ENCODE measurements around the gene TRIM69. TPM values are rescaled to one million over a fixed set of nuclear protein-coding genes. Genes with fewer than 3 reads are reported as not detected.
"Not testable (repeated sequence)": the region's sequence is repeated elsewhere in the genome, so short reads cannot be mapped to it uniquely, and the experiment has no call there.

The TRIM69 gene
- total and polyA plus RNA-seq, 7 experiments from 2014 or later: 12.4 to 65.0 (median 23.1) TPM

GRCh38 chr15:44695294-44695693 is 41.0 kb upstream of the TRIM69 start:
- H3K4me1 Mint-ChIP-seq: peaks cover 20 to 47% (median 41%) of the 10 kb centered on the region in 7 donors
- Histone ChIP-seq H3K9me3 (ENCODE audit: control insufficient read depth in 2 of 3, low read length in 3 of 3) (no peaks in the 10 kb centered on the region), H3K4me1 (ENCODE audit: control insufficient read depth in 2 of 2, insufficient read depth in 2 of 2, low read length in 2 of 2) (peaks cover 0 to 4% of the 10 kb centered on the region in 2 donors), H3K27me3 (ENCODE audit: control insufficient read depth in 2 of 2, insufficient read depth in 2 of 2, low read length in 2 of 2) (no peaks in the 10 kb centered on the region), H3K36me3 (ENCODE audit: control insufficient read depth in 2 of 3, insufficient read depth in 3 of 3, low read length in 3 of 3) (no peaks in the 10 kb centered on the region), H3K4me3 (ENCODE audit: low read length) (no peak overlapping the region), H3K27ac (ENCODE audit: low read depth, low read length) (no peak overlapping the region)
- H3K4me3 Mint-ChIP-seq: no peak overlapping the region
- H3K27ac Mint-ChIP-seq: peak overlapping the region in 3 of 9 donors; percentile 16 to 85 (median 46)
- no peak for ATAC-seq
- H3K27me3 Mint-ChIP-seq: peaks cover 0 to 14% (median 0%) of the 10 kb centered on the region in 5 donors
- ChIA-PET CTCF (interaction anchor here (0.6 to 3.5 kb wide), 5 partner anchors 14 to 45 kb away, joined by 3 to 11 read pairs (median 5); partner anchors contain the start of gene SPG11), POLR2A (interaction anchor here (0.6 to 8.4 kb wide), 7 partner anchors 11 to 42 kb away, joined by 4 to 156 read pairs (median 18); partner anchors contain the start of genes B2M, PATL2, SPG11 and TRIM69)
- H3K9me3 Mint-ChIP-seq: peaks cover 0 to 19% (median 9%) of the 10 kb centered on the region in 11 donors
- DNase-seq: no peak
- peaks cover 0 to 17% (median 9%) of the 10 kb centered on the region in 5 donors for H3K36me3 Mint-ChIP-seq
- intact Hi-C loops (cut with micrococcal nuclease): no loop called here

- H3K27me3 Mint-ChIP-seq: peaks cover 0 to 20% (median 0%) of the 10 kb centered on the region in 5 donors
- Histone ChIP-seq H3K27ac (ENCODE audit: low read depth, low read length) (no peak overlapping the region), H3K9me3 (ENCODE audit: control insufficient read depth in 2 of 3, low read length in 3 of 3) (no peaks in the 10 kb centered on the region), H3K36me3 (ENCODE audit: control insufficient read depth in 2 of 3, insufficient read depth in 3 of 3, low read length in 3 of 3) (no peaks in the 10 kb centered on the region), H3K27me3 (ENCODE audit: control insufficient read depth in 2 of 2, insufficient read depth in 2 of 2, low read length in 2 of 2) (no peaks in the 10 kb centered on the region), H3K4me3 (ENCODE audit: low read length) (no peak overlapping the region), H3K4me1 (ENCODE audit: control insufficient read depth in 2 of 2, insufficient read depth in 2 of 2, low read length in 2 of 2) (no peaks in the 10 kb centered on the region)
- H3K27ac Mint-ChIP-seq: peak overlapping the region in 7 of 9 donors; percentile 16 to 90 (median 60)
- intact Hi-C loops (cut with micrococcal nuclease): no loop called here
- no peak for ATAC-seq
- CTCF ChIA-PET: interaction anchor here (0.7 to 3.5 kb wide), 5 partner anchors 11 to 33 kb away, joined by 3 to 11 read pairs (median 3); partner anchors contain the start of gene SPG11
- POLR2A ChIA-PET: interaction anchor here (0.5 to 8.4 kb wide), 9 partner anchors 8 to 38 kb away, joined by 3 to 156 read pairs (median 5); partner anchors contain the start of genes B2M, PATL2 and SPG11
- DNase-seq: no peak
- H3K4me1 Mint-ChIP-seq: peaks cover 20 to 45% (median 36%) of the 10 kb centered on the region in 7 donors
- H3K9me3 Mint-ChIP-seq: peaks cover 0 to 33% (median 19%) of the 10 kb centered on the region in 11 donors
- H3K4me3 Mint-ChIP-seq: no peak overlapping the region
- H3K36me3 Mint-ChIP-seq: peaks cover 0 to 30% (median 14%) of the 10 kb centered on the region in 5 donors
Observed at GRCh38 chr15:44697014-44697413, 39.3 kb upstream of the TRIM69 start.

- no peak overlapping the region for H3K27ac ChIP-seq (ENCODE audit: low read depth, low read length)
- CTCF ChIA-PET: interaction anchor here (0.6 to 1.3 kb wide), 2 partner anchors 12 to 112 kb away, joined by 3 read pairs; partner anchors contain the start of gene PATL2
- H3K27me3 ChIP-seq (ENCODE audit: control insufficient read depth in 2 of 2, insufficient read depth in 2 of 2, low read length in 2 of 2): no peaks in the 10 kb centered on the region
- no peak overlapping the region for H3K4me3 Mint-ChIP-seq
- intact Hi-C loops (cut with micrococcal nuclease): no loop called here
- H3K4me1 Mint-ChIP-seq: peaks cover 18 to 49% (median 36%) of the 10 kb centered on the region in 7 donors
- peaks cover 0 to 20% (median 0%) of the 10 kb centered on the region in 5 donors for H3K27me3 Mint-ChIP-seq
- POLR2A ChIA-PET: interaction anchor here (0.8 to 8.4 kb wide), 9 partner anchors 8 to 38 kb away, joined by 4 to 156 read pairs (median 8); partner anchors contain the start of genes B2M, PATL2, SPG11 and TRIM69
- no peaks in the 10 kb centered on the region for H3K9me3 ChIP-seq (ENCODE audit: control insufficient read depth in 2 of 3, low read length in 3 of 3)
- H3K4me1 ChIP-seq (ENCODE audit: control insufficient read depth in 2 of 2, insufficient read depth in 2 of 2, low read length in 2 of 2): no peaks in the 10 kb centered on the region
- H3K27ac Mint-ChIP-seq: peak overlapping the region in 2 of 9 donors; percentile 7 to 65
- H3K4me3 ChIP-seq (ENCODE audit: low read length): no peak overlapping the region
- ATAC-seq (no peak), DNase-seq (no peak)
- H3K36me3 ChIP-seq (ENCODE audit: control insufficient read depth in 2 of 3, insufficient read depth in 3 of 3, low read length in 3 of 3): no peaks in the 10 kb centered on the region
- peaks cover 0 to 49% (median 28%) of the 10 kb centered on the region in 11 donors for H3K9me3 Mint-ChIP-seq
- peaks cover 0 to 43% (median 18%) of the 10 kb centered on the region in 5 donors for H3K36me3 Mint-ChIP-seq
Observed at GRCh38 chr15:44698641-44699040, 37.7 kb upstream of the TRIM69 start.

- Mint-ChIP-seq H3K36me3 (peaks cover 0 to 52% (median 25%) of the 10 kb centered on the region in 5 donors), H3K9me3 (peaks cover 0 to 61% (median 37%) of the 10 kb centered on the region in 11 donors), H3K4me1 (peaks cover 16 to 48% (median 24%) of the 10 kb centered on the region in 7 donors), H3K27me3 (peaks cover 0 to 20% (median 0%) of the 10 kb centered on the region in 5 donors)
- CTCF ChIA-PET; H3K4me1 ChIP-seq (ENCODE audit: control insufficient read depth in 2 of 2, insufficient read depth in 2 of 2, low read length in 2 of 2); H3K27me3 ChIP-seq (ENCODE audit: control insufficient read depth in 2 of 2, insufficient read depth in 2 of 2, low read length in 2 of 2); H3K27ac ChIP-seq (ENCODE audit: low read depth, low read length); intact Hi-C loops (cut with micrococcal nuclease); H3K4me3 Mint-ChIP-seq; H3K27ac Mint-ChIP-seq; H3K9me3 ChIP-seq (ENCODE audit: control insufficient read depth in 2 of 3, low read length in 3 of 3); DNase-seq; H3K36me3 ChIP-seq (ENCODE audit: control insufficient read depth in 2 of 3, insufficient read depth in 3 of 3, low read length in 3 of 3); ATAC-seq; H3K4me3 ChIP-seq (ENCODE audit: low read length): not testable (repeated sequence)
- POLR2A ChIA-PET: interaction anchor here (1.2 to 8.4 kb wide), 6 partner anchors 8 to 32 kb away, joined by 4 to 156 read pairs (median 12); partner anchors contain the start of genes B2M, PATL2 and SPG11
Observed at GRCh38 chr15:44700676-44701075, 35.7 kb upstream of the TRIM69 start.

GRCh38 chr15:44705986-44706385 is 30.3 kb upstream of the TRIM69 start:
- Mint-ChIP-seq H3K27ac (peak overlapping the region in 1 of 9 donors; percentile 18), H3K9me3 (peaks cover 0 to 37% (median 17%) of the 10 kb centered on the region in 11 donors), H3K27me3 (peaks cover 0 to under 1% (median 0%) of the 10 kb centered on the region in 5 donors), H3K4me3 (no peak overlapping the region), H3K4me1 (peaks cover 14 to 58% (median 40%) of the 10 kb centered on the region in 7 donors), H3K36me3 (peaks cover 4 to 64% (median 33%) of the 10 kb centered on the region in 5 donors)
- ChIA-PET POLR2A (interaction anchor here (1.2 to 39.4 kb wide), 5 partner anchors 8 to 31 kb away, joined by 3 to 3822 read pairs (median 132); partner anchors contain the start of genes SPG11 and TRIM69), CTCF (interaction anchor here (0.8 to 13.5 kb wide), 3 partner anchors 22 to 43 kb away, joined by 3 to 235 read pairs (median 4); partner anchors contain the start of gene SPG11)
- H3K4me1 ChIP-seq (ENCODE audit: control insufficient read depth in 2 of 2, insufficient read depth in 2 of 2, low read length in 2 of 2): peaks cover 5 to 12% of the 10 kb centered on the region in 2 donors
- DNase-seq (no peak), ATAC-seq (no peak)
- no peak overlapping the region for H3K4me3 ChIP-seq (ENCODE audit: low read length)
- no peaks in the 10 kb centered on the region for H3K9me3 ChIP-seq (ENCODE audit: control insufficient read depth in 2 of 3, low read length in 3 of 3)
- no peak overlapping the region for H3K27ac ChIP-seq (ENCODE audit: low read depth, low read length)
- intact Hi-C loops (cut with micrococcal nuclease): no loop called here
- H3K36me3 ChIP-seq (ENCODE audit: control insufficient read depth in 2 of 3, insufficient read depth in 3 of 3, low read length in 3 of 3): no peaks in the 10 kb centered on the region
- H3K27me3 ChIP-seq (ENCODE audit: control insufficient read depth in 2 of 2, insufficient read depth in 2 of 2, low read length in 2 of 2): no peaks in the 10 kb centered on the region

- H3K4me1 Mint-ChIP-seq: peaks cover 14 to 58% (median 40%) of the 10 kb centered on the region in 7 donors
- H3K36me3 ChIP-seq (ENCODE audit: control insufficient read depth in 2 of 3, insufficient read depth in 3 of 3, low read length in 3 of 3): peaks cover 0 to under 1% (median 0%) of the 10 kb centered on the region in 3 experiments
- H3K4me3 Mint-ChIP-seq: no peak overlapping the region
- peak overlapping the region in 1 of 9 donors; percentile 18 for H3K27ac Mint-ChIP-seq
- peaks cover 5 to 12% of the 10 kb centered on the region in 2 donors for H3K4me1 ChIP-seq (ENCODE audit: control insufficient read depth in 2 of 2, insufficient read depth in 2 of 2, low read length in 2 of 2)
- H3K36me3 Mint-ChIP-seq: peaks cover 4 to 65% (median 32%) of the 10 kb centered on the region in 5 donors
- POLR2A ChIA-PET: interaction anchor here (0.5 to 39.4 kb wide), 6 partner anchors 8 to 85 kb away, joined by 3 to 3822 read pairs (median 69); partner anchors contain the start of genes SPG11 and TRIM69
- H3K4me3 ChIP-seq (ENCODE audit: low read length): no peak overlapping the region
- no peaks in the 10 kb centered on the region for H3K9me3 ChIP-seq (ENCODE audit: control insufficient read depth in 2 of 3, low read length in 3 of 3)
- CTCF ChIA-PET: interaction anchor here (1.1 to 13.5 kb wide), 2 partner anchors 24 to 43 kb away, joined by 4 to 235 read pairs; partner anchors contain the start of gene SPG11
- peaks cover 0 to 39% (median 17%) of the 10 kb centered on the region in 11 donors for H3K9me3 Mint-ChIP-seq
- DNase-seq (no peak), ATAC-seq (no peak)
- H3K27me3 ChIP-seq (ENCODE audit: control insufficient read depth in 2 of 2, insufficient read depth in 2 of 2, low read length in 2 of 2): no peaks in the 10 kb centered on the region
- no peak overlapping the region for H3K27ac ChIP-seq (ENCODE audit: low read depth, low read length)
- H3K27me3 Mint-ChIP-seq: peaks cover 0 to 4% (median 0%) of the 10 kb centered on the region in 5 donors
- intact Hi-C loops (cut with micrococcal nuclease): no loop called here
Observed at GRCh38 chr15:44706401-44706800, 29.9 kb upstream of the TRIM69 start.
